OCI-LY3 (cell line): ENCODE measurements around the gene FPR1.

Experiments
- H2AFZ ChIP-seq: fragments of 200-600, 300-600 bp; shearing (Covaris generic); 2 replicates; pipeline ENCODE4 v1.6.0; 2014; ENCODE audit warnings: antibody characterized with exemption, low read depth, low read length
- H3K27ac ChIP-seq: fragments of 200-600, 300-600 bp; sonication (generic); 2 replicates; pipeline ENCODE4 v1.5.1; 2014; ENCODE audit warnings: mild to moderate bottlenecking, low read length, moderate library complexity, mixed read lengths
- H3K27me3 ChIP-seq: fragments of 200-600, 300-600 bp; sonication (generic); 2 replicates; pipeline ENCODE4 v1.6.1; 2014; ENCODE audit warnings: low read depth, low read length, mixed read lengths
- H3K36me3 ChIP-seq: fragments of 200-600, 300-600 bp; sonication (generic); replicated peaks from 2 replicates; pipeline ENCODE3; 2014; ENCODE audit warnings: low read depth, low read length, mixed read lengths
- H3K4me1 ChIP-seq: fragments of 300-600, 200-600 bp; sonication (generic); 2 replicates; pipeline ENCODE4 v1.6.1; 2014; ENCODE audit warnings: low read length, mixed read lengths
- H3K4me2 ChIP-seq: fragments of 200-600, 300-600 bp; sonication (generic); 2 replicates; pipeline ENCODE4 v1.6.1; 2014; ENCODE audit warnings: low read length, mixed read lengths
- H3K4me3 ChIP-seq: fragments of 300-600, 200-600 bp; sonication (generic); 2 replicates; pipeline ENCODE4 v1.5.1; 2014; ENCODE audit warnings: antibody characterized with exemption, mild to moderate bottlenecking, low read length, moderate library complexity
- H3K79me2 ChIP-seq: fragments of 300-600, 200-600 bp; shearing (Covaris generic); 2 replicates; pipeline ENCODE4 v1.6.1; 2014; ENCODE audit warnings: mild to moderate bottlenecking, low read length, mixed read lengths
- H3K9ac ChIP-seq: fragments of 300-600, 200-600 bp; shearing (Covaris generic); 2 replicates; pipeline ENCODE4 v1.6.0; 2014; ENCODE audit warnings: mild to moderate bottlenecking, low read length, moderate library complexity
- H3K9me3 ChIP-seq: fragments of 200-600, 300-600 bp; shearing (Covaris generic); 2 replicates; pipeline ENCODE4 v1.6.1; 2014; ENCODE audit warnings: low read length, mixed read lengths; ENCODE audit not compliant: insufficient read depth
- H4K20me1 ChIP-seq: fragments of 200-600, 300-600 bp; sonication (generic); 2 replicates; pipeline ENCODE4 v1.6.1; 2016; ENCODE audit warnings: low read length, mixed read lengths; ENCODE audit not compliant: insufficient read depth
- CTCF ChIP-seq: fragments of 200-600, 300-600 bp; sonication (generic); IDR thresholded peaks from 2 replicates; pipeline ENCODE4 v1.5.1; 2014; ENCODE audit warnings: antibody characterized with exemption, low read length, low read depth
- EZH2phosphoT487 ChIP-seq: fragments of 200-600 bp; shearing (Covaris generic); IDR thresholded peaks from 2 replicates; pipeline ENCODE4 v1.6.1; 2018; ENCODE audit warnings: antibody characterized with exemption, mixed run types, low read depth

The FPR1 gene

GRCh38 chr19:51799034-51799773, 47.5 kb upstream of the FPR1 start:
- Histone ChIP-seq H3K4me2 (no peak overlapping the region), H3K9ac (no peak overlapping the region), H3K9me3 (peaks cover 8% of the 10 kb centered on the region; the same call in 1 of the 2 replicates)

GRCh38 chr19:51798062-51798461, 46.4 kb upstream of the FPR1 start:
- H3K36me3 ChIP-seq = no peaks in the 10 kb centered on the region
- H3K4me3 ChIP-seq = no peak overlapping the region
- H3K4me2 ChIP-seq = no peak overlapping the region
- no peaks in the 10 kb centered on the region for H3K4me1 ChIP-seq
- peaks cover 8% of the 10 kb centered on the region; the same call in 1 of the 2 replicates for H3K9me3 ChIP-seq
- H3K9ac ChIP-seq = no peak overlapping the region
- no peak overlapping the region for H3K27ac ChIP-seq
- no peak for TF ChIP-seq EZH2phosphoT487
- TF ChIP-seq CTCF = no peak
- no peaks in the 10 kb centered on the region for H4K20me1 ChIP-seq
- peaks cover 3% of the 10 kb centered on the region; the same call in 1 of the 2 replicates for H3K27me3 ChIP-seq
- no peak overlapping the region for H2AFZ ChIP-seq
- no peaks in the 10 kb centered on the region for H3K79me2 ChIP-seq

More at GRCh38 chr19:51799034-51799773, 47.5 kb upstream of the FPR1 start:
- peaks cover 8% of the 10 kb centered on the region for H3K4me1 ChIP-seq
- TF ChIP-seq CTCF (no peak), EZH2phosphoT487 (no peak)
- peaks cover 3% of the 10 kb centered on the region; the same call in 1 of the 2 replicates for H3K27me3 ChIP-seq
- H4K20me1 ChIP-seq = no peaks in the 10 kb centered on the region
- no peak overlapping the region for H2AFZ ChIP-seq
- no peaks in the 10 kb centered on the region for H3K36me3 ChIP-seq
- H3K27ac ChIP-seq = no peak overlapping the region
- no peak overlapping the region for H3K4me3 ChIP-seq
- no peaks in the 10 kb centered on the region for H3K79me2 ChIP-seq

GRCh38 chr19:51797480-51797879, 45.8 kb upstream of the FPR1 start:
- Histone ChIP-seq H3K4me2 (no peak overlapping the region), H4K20me1 (no peaks in the 10 kb centered on the region), H3K9ac (no peak overlapping the region), H3K27ac (no peak overlapping the region), H3K36me3 (no peaks in the 10 kb centered on the region), H2AFZ (no peak overlapping the region), H3K9me3 (peaks cover 8% of the 10 kb centered on the region; the same call in 1 of the 2 replicates), H3K79me2 (no peaks in the 10 kb centered on the region), H3K4me3 (no peak overlapping the region), H3K27me3 (peaks cover 3% of the 10 kb centered on the region; the same call in 1 of the 2 replicates), H3K4me1 (no peaks in the 10 kb centered on the region)
- TF ChIP-seq CTCF (no peak), EZH2phosphoT487 (no peak)

GRCh38 chr19:51796195-51796679, 44.6 kb upstream of the FPR1 start:
- Histone ChIP-seq H3K9me3 (peaks cover 8% of the 10 kb centered on the region; the same call in 1 of the 2 replicates), H3K27me3 (peaks cover 3% of the 10 kb centered on the region; the same call in 1 of the 2 replicates), H3K4me1 (no peaks in the 10 kb centered on the region), H3K27ac (no peak overlapping the region), H3K4me2 (no peak overlapping the region), H3K36me3 (no peaks in the 10 kb centered on the region), H3K79me2 (no peaks in the 10 kb centered on the region), H2AFZ (no peak overlapping the region), H3K4me3 (no peak overlapping the region), H4K20me1 (no peaks in the 10 kb centered on the region), H3K9ac (no peak overlapping the region)
- TF ChIP-seq CTCF (no peak), EZH2phosphoT487 (no peak)
